Heart left ventricle (tissue), 16 donors: ENCODE data around the gene KIF16B. TPM values are rescaled to one million over a fixed set of nuclear protein-coding genes. Genes with fewer than 3 reads are reported as not detected.
A peak's percentile ranks its signal among the peaks of the same experiment; 100 is the strongest.

ENCODE experiments used
- ATAC-seq, 4 donors: fragments of 200-7000 bp; cut with Tn5 transposase; one replicate each; pipeline ENCODE4 v1.9.1; 2020 to 2022; ENCODE audit warnings: moderate library complexity in 4 of 4, mild to moderate bottlenecking in 3 of 4, moderate number of reproducible peaks in 1 of 4
- DNase-seq, 5 donors: peaks; one replicate each; pipeline ENCODE4 v3.0.0-alpha.2; 2020
- H3K27ac ChIP-seq, 12 donors: fragments of 200-600 bp; sonication (generic) in 4 of 12; one replicate each; pipeline versions ENCODE4 v1.5.0 to v1.8.0; 2016 to 2022; ENCODE audit warnings: mild to moderate bottlenecking in 2 of 12
- H3K27me3 ChIP-seq, 9 donors: fragments of 200-600 bp; sonication (generic) in 2 of 9; one replicate each; pipeline versions ENCODE4 v1.5.1 to v1.8.0; 2016 to 2022; ENCODE audit warnings: mild to moderate bottlenecking in 3 of 9
- H3K36me3 ChIP-seq, 9 donors: fragments of 200-600 bp; sonication (generic) in 2 of 9; one replicate each; pipeline versions ENCODE4 v1.5.0 to v1.8.0; 2018 to 2022; ENCODE audit warnings: mild to moderate bottlenecking in 2 of 9
- H3K4me1 ChIP-seq, 12 donors: fragments of 200-600 bp; sonication (generic) in 4 of 12; one replicate each; pipeline versions ENCODE4 v1.5.0 to v1.8.0; 2016 to 2022; ENCODE audit warnings: mild to moderate bottlenecking in 3 of 12
- H3K4me3 ChIP-seq, 12 donors: fragments of 200-600 bp; sonication (generic) in 4 of 12; one replicate each; pipeline versions ENCODE4 v1.5.0 to v1.8.0; 2017 to 2022; ENCODE audit warnings: mild to moderate bottlenecking in 9 of 12, moderate library complexity in 4 of 12
- H3K9me3 ChIP-seq, 12 donors: fragments of 200-600 bp; sonication (generic) in 4 of 12; one replicate each; pipeline versions ENCODE4 v1.5.0 to v1.8.0; 2016 to 2022; ENCODE audit warnings: mild to moderate bottlenecking in 1 of 12
- POLR2A ChIP-seq, 2 donors: fragments of 450-650 bp; IDR thresholded peaks; one replicate each; pipeline ENCODE4 v1.6.1; 2017; ENCODE audit warnings: antibody characterized with exemption in 2 of 2, mild to moderate bottlenecking in 2 of 2, moderate library complexity in 2 of 2
- WGBS, 4 donors: extraction: QIAGEN DNeasy Blood & Tissue Kit in 2 of 4; methylation state at CpG; one replicate each; pipeline versions ENCODE4 v1.1.5 to v1.1.7; 2013 to 2018; 5-methylcytosine and 5-hydroxymethylcytosine counted together
- intact Hi-C, 10 donors: fragments of 100-400 bp; cut with DNase I; formaldehyde crosslinking; loops; one replicate each; pipeline versions ENCODE4 v1.11.1 to v1.14.2; 2022
- polyA plus RNA-seq, 2 donors: library from polyadenylated mRNA; stranded (reverse); fragments of 200-250 nt; gene quantifications; one replicate each; pipeline ENCODE4 v1.2.3, GENCODE V29; 2013
- total RNA-seq, 9 donors: library from RNA; depleted of rRNA in 2 of 9; stranded (reverse); fragments of >200 nt in 2 of 9; fragmentation: NEBNext Ultra II Directional in 3 of 9; extraction: Animal tissue kit (Norgen Biotek cat#: 25700) in 3 of 9; gene quantifications; one replicate each; pipeline versions ENCODE4 v1.1.0 to v1.2.4, GENCODE V29; 2016 to 2023
- TF ChIP-seq, protein P1 (sequence below), 12 donors: fragments of 200-600 bp; sonication (generic) in 4 of 12; IDR thresholded peaks; one replicate each; pipeline versions ENCODE4 v1.5.0 to v1.8.0; 2018 to 2022; ENCODE audit warnings: antibody characterized with exemption in 12 of 12, mild to moderate bottlenecking in 5 of 12
- donor health status: ischemic (EF 13 %, LVEDD 7.1; RV severe dilation, severe dysfunction).
- donor health status: healthy with polysubstance abuse.
- donor health status: DM: no; HTN: yes; CAD: no.
- donor health status: DM: no; HTN: no; CAD: no.
- donor health status: ischemic (EF 25% LVEDD 6.9; RV normal size, moderate dysfunction).
- donor health status: ischemic (EF 25% LVEDD 5.7; RV mildly dilated, moderate dysfunction).
- donor health status: healthy.
- donor health status: DM: yes; HTN: yes; CAD: no.
- donor health status: ischemic (EF 35%, LVEDD 5.7; RV mildly dilated, moderate dysfunction).
- donor health status: nonischemic (EF 11% LVEDD 7.7; RV severe dilation, severe dysfunction).
- donor health status: DM: yes; HTN: yes; CAD: no.
- donor health status: PGD.
- donor health status: ischemic (EF 29% LVEDD 5.4; RV normal size, mild dysfunction).
- donor health status: nonischemic (EF 23%, LVEDD 6.1; RV moderate dilation, normal function).

KIF16B gene
- total and polyA plus RNA-seq, 11 donors, result 8.8 to 31.8 (median 17.8) TPM

DNA sequence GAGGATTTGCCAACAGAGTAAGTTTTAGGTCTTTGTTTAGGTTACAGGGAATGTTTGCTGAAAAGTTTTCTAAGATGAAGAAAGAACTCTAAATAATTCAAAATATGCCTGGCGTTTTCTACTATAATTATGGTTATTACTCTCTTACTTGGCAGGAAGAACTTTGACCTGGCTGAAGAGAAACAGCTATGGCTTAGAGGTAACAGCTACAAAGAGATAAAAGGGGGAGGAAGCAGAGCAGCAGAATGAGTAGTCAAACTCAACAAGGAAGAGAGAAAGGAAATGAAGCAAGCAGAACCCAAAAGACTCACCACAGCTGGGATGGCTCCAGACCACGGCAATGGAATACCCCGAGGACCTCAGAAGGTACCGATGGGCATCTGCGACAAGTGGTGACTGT, 95.6 kb downstream of the KIF16B start:
- no peaks in the 10 kb centered on the region for H3K27me3 ChIP-seq
- DNase-seq (no peak), ATAC-seq (no peak)
- H3K27ac ChIP-seq, result no peak overlapping the region
- peaks cover 0 to 22% (median 1%) of the 10 kb centered on the region in 12 donors for H3K4me1 ChIP-seq
- no peak for TF ChIP-seq POLR2A (IDR thresholded peaks at IDR 0.05)
- TF ChIP-seq, protein P1, sequence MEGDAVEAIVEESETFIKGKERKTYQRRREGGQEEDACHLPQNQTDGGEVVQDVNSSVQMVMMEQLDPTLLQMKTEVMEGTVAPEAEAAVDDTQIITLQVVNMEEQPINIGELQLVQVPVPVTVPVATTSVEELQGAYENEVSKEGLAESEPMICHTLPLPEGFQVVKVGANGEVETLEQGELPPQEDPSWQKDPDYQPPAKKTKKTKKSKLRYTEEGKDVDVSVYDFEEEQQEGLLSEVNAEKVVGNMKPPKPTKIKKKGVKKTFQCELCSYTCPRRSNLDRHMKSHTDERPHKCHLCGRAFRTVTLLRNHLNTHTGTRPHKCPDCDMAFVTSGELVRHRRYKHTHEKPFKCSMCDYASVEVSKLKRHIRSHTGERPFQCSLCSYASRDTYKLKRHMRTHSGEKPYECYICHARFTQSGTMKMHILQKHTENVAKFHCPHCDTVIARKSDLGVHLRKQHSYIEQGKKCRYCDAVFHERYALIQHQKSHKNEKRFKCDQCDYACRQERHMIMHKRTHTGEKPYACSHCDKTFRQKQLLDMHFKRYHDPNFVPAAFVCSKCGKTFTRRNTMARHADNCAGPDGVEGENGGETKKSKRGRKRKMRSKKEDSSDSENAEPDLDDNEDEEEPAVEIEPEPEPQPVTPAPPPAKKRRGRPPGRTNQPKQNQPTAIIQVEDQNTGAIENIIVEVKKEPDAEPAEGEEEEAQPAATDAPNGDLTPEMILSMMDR (IDR thresholded peaks at IDR 0.05), result no peak
- 64 to 74% (median 73%) methylated on average over 5 of the region's 5 CpGs for WGBS, 4 donors
- H3K9me3 ChIP-seq, result no peaks in the 10 kb centered on the region
- intact Hi-C loops, result loop anchor here in 5 of 10 donors (2.0 to 10.0 kb wide), 3 partner anchors 233 to 773 kb away; no protein-coding TSS in a partner anchor
- H3K36me3 ChIP-seq, result peaks cover 0 to 22% (median 0%) of the 10 kb centered on the region in 9 donors
- no peak overlapping the region for H3K4me3 ChIP-seq

DNA sequence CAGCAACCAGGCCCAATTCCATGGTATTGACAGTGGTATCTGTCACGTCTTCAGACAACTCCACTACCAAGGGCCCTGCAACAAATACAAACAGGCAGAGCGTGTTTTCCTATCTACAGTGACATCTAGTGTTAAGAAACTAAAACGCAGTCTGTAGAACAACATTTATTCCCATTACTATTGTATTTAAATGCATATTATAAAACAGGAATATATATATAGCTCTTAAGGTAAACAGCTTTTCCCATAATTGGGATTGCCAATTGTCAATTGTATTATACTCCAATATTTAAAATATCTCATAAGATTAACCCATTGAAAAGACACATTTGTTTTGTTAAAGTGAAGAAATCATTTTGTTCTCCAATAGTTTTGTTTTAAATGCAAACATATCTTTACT, 97.2 kb downstream of the KIF16B start:
- Histone ChIP-seq H3K9me3 (no peaks in the 10 kb centered on the region), H3K36me3 (peaks cover 0 to 13% (median 0%) of the 10 kb centered on the region in 9 donors), H3K27me3 (no peaks in the 10 kb centered on the region), H3K4me1 (peaks cover 0 to 22% (median 1%) of the 10 kb centered on the region in 12 donors), H3K27ac (no peak overlapping the region), H3K4me3 (no peak overlapping the region)
- DNase-seq, result no peak
- 8 to 17% (median 12%) methylated on average over 3 of the region's 3 CpGs for WGBS, 4 donors
- peak in 3 of 4 donors; percentile 58 to 78 (median 62) for ATAC-seq
- intact Hi-C loops, result loop anchor here in 5 of 10 donors (2.0 to 10.0 kb wide), 3 partner anchors 231 to 771 kb away; no protein-coding TSS in a partner anchor
- no peak for TF ChIP-seq POLR2A (IDR thresholded peaks at IDR 0.05)
- TF ChIP-seq, protein P1 (IDR thresholded peaks at IDR 0.05), result peak; percentile 53 to 80 (median 70)

DNA sequence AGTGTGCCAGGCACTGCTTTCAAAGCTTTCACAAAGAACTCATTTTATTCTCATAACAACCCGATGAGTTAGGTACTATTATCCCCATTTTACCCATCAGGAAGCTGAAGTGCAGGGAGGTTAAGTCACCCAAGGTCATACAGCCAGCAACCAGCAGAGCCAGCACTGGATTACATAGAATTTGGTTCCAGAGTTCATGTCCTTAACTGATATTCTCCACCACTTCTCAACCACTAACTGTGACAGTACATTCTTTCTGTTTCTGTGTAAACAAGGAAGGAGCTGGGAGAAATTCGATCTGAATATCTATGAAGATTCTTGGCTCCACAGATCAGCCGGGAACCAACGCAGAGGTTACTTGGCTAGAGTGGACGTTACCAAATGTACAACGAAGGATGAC, 98.0 kb downstream of the KIF16B start:
- Histone ChIP-seq H3K4me3 (no peak overlapping the region), H3K27me3 (no peaks in the 10 kb centered on the region), H3K27ac (peak overlapping the region in 1 of 12 donors; percentile 44), H3K9me3 (no peaks in the 10 kb centered on the region), H3K4me1 (peaks cover 0 to 22% (median 1%) of the 10 kb centered on the region in 12 donors), H3K36me3 (peaks cover 0 to 11% (median 0%) of the 10 kb centered on the region in 9 donors)
- peak in 2 of 4 donors; percentile 16 to 27 for ATAC-seq
- WGBS, 4 donors, result 43 to 76% (median 64%) methylated on average over 6 of the region's 6 CpGs
- intact Hi-C loops, result loop anchor here in 4 of 10 donors (10.0 kb wide), 2 partner anchors 230 to 770 kb away; no protein-coding TSS in a partner anchor
- DNase-seq, result no peak
- TF ChIP-seq, protein P1 (IDR thresholded peaks at IDR 0.05), result no peak
- no peak for TF ChIP-seq POLR2A (IDR thresholded peaks at IDR 0.05)

DNA sequence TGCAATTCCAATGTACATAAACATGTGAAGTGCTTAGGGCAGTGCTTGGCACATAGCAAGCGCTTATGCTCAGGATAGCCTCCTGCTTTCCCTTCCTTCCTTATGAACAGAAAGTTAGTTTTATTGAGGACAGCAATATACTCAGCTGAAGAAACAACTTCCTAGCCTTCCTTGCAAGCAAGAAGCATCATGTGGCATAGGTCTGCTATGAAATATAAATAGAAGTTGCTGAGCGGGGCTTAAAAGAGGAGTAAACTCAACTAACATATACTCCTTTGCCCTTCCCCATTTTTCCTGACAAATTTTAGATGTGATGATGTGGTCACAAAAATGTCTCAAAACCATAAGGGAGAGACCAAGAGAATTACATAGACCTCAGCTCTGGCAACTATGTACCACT, 98.9 kb downstream of the KIF16B start:
- peak in 1 of 4 donors; percentile 36 for ATAC-seq
- H3K27ac ChIP-seq, result no peak overlapping the region

More for the DNA sequence above, 98.9 kb downstream of the KIF16B start:
- DNase-seq, result no peak
- 86 to 90% (median 88%) methylated on average over 2 of the region's 2 CpGs for WGBS, 4 donors
- intact Hi-C loops, result loop anchor here in 4 of 10 donors (10.0 kb wide), 2 partner anchors 230 to 770 kb away; no protein-coding TSS in a partner anchor
- peaks cover 0 to 11% (median 0%) of the 10 kb centered on the region in 9 donors for H3K36me3 ChIP-seq
- TF ChIP-seq POLR2A (IDR thresholded peaks at IDR 0.05), result no peak
- TF ChIP-seq, protein P1 (IDR thresholded peaks at IDR 0.05), result no peak
- H3K4me1 ChIP-seq, result peaks cover 0 to 22% (median 1%) of the 10 kb centered on the region in 12 donors
- H3K9me3 ChIP-seq, result no peaks in the 10 kb centered on the region
- no peaks in the 10 kb centered on the region for H3K27me3 ChIP-seq
- H3K4me3 ChIP-seq, result no peak overlapping the region
